ENCODE results near the gene EXT2.
A peak's percentile ranks its signal among the peaks of the same experiment; 100 is the strongest.

Gene EXT2

DNA sequence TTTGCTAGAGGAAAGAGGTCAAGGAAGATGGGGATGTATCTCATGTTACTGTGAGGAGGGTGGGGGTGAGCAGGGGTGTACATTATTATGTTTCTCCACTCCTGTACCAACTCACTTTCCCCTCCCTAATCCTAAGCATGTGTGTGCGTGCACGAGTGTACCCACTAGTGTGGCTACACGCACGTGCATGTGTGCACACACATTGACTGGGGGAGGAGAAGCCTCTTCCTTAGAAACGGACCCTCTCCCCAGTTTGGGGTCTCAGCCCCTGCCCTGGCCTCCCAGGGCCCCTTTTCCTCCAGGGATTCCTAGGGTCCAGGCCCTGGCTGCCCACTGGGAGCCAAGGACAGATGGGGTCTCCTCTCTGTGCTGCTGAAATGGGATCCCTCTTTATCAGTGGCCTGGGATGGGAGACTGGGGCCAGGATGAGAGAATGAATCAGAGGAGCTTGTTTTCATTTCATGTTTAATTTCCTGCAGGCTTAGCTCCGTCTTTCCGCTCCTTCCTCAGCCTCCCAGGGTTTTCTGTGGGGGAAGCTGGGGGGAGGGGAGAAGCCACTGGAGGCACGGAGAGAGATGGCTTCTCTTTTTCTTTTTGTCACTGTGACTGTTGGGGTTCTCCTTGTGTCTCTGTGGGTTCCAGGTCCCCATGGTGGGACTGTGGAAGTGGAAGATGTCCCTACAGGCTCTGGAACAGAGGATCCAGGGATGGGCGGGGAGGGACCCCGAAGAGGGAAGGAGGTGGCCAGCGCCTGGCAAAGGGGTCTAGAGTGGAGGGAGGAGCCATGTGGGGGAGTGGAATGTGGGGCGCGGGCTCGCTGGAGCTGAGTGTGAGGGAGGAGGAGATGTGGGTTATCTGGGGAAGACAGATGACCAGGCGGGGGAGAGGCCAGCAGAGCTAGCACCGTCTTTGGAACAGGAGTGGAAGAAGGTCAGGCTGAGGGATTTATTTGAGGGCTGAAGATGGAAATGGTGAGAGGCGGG is 174.2 kb downstream of the EXT2 start:
- no peak for DNase-seq

GRCh38 chr11:44270403-44271273 is 175.2 kb downstream of the EXT2 start:
- DNase-seq = no peak

GRCh38 chr11:44271286-44271685 is 175.8 kb downstream of the EXT2 start:
- DNase-seq = no peak

GRCh38 chr11:44274404-44274803 is 178.9 kb downstream of the EXT2 start:
- DNase-seq = no peak

- no peak for DNase-seq
Measured at GRCh38 chr11:44275241-44275640, 179.8 kb downstream of the EXT2 start.

DNA sequence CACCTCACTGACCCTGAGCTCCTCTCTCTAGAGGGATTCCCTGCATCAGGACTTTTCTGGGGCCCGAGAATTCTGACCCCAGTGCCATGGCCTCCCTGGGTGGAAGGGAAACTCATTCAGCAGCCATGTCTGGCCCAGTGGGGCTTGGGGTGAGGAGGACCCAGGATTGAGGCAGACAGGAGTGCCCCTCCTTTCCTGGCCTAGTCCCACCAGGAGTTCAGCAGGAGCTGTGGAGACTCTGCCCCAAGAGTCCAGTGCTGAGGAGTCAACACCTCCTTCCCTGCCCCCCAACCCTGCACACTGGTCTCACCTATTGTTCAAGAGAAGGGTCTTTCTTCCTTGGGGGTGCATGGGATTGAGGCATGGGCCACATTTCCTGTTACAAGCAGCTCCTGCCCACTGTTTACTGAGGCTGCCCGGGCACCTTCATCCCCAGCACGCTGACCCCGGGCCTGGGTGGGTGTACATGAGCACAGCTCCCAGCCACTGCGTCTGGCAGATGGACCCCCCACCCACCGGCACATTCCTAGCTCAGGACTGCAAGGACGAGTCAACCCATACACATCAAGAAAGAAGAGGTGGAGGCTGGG is 180.6 kb downstream of the EXT2 start:
- DNase-seq = no peak

DNA sequence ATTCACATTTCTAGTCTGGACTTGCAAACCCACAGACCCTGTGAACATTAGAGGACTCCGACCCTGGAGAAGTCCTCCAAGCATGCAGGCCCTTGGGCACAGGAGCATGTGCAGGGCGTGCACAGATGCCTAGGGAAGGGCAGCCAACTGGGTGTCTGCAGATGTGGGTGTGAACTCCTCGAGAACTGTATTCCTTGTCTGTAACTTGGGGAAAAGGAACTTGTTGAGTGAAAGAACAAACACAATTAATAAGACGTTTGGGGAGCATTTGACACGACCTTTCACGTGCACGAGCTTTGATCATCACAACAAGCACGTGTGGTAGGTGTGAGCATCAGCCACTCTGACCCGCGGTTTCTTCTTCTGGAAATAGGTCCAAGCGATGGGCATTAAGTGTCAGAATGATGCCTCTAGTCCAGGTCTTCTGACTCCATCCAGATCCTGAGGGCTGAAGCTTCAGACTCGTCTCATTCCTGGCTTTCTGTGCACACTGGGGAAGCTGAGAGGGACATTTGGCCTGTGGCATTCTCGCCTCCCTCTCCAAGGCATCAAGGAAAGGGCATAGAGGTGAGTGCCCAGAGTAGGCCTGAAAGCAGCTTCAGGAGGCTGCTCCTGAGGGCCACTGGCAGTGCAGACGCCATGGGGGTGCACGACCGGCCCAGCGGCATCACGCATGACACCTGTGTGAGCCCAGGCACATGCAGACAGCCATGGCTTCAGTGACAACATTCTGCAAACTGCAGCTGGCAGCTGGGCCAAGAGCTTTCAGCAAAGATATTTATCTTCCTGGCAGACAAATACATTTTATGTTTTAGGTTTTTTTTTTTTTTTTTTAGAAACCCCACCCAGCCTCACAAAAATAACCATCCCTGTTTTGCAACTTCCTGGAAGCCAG is 182.0 kb downstream of the EXT2 start:
- no peak for DNase-seq

DNA sequence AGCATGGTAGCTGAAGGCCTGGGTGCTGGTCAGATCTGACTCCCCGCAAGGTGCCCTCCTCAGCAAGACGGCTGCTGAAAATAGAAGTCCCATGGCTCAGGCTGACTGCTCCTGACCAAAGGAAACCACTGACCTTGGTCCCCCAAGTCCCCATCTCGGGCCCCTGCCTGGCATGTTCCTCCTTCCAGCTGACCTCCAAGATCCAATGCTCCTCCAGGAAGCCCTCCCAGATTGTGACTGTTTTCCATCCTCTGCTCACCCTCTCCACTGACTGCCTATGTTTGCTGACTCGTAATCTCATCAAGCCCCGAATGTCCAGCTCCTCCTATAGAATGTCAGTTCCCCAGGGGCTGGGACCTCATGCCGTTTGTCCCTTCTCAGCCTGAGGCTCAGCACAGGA is 184.0 kb downstream of the EXT2 start:
- DNase-seq = no peak

GRCh38 chr11:44280257-44280656 is 184.8 kb downstream of the EXT2 start:
- DNase-seq = no peak

DNA sequence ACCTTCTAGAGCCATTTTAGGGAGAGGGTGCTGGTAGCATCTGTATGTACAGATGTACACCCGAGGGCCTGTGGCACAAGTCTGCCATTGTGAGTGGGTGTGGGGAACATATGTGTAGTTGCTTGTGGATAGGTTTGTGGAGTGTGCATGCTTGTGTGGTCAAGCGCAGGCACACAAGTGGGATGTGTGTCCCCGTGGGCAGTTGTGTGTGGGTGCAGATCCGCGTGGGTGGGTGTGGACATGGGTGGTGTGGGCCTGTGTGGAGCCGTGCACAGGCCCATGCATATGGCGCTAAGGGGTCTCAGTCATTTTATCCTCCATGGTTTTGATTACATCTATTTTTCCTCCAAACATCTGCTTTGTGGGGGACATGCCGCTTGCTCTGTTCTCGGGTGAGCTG is 185.7 kb downstream of the EXT2 start:
- no peak for DNase-seq

DNA sequence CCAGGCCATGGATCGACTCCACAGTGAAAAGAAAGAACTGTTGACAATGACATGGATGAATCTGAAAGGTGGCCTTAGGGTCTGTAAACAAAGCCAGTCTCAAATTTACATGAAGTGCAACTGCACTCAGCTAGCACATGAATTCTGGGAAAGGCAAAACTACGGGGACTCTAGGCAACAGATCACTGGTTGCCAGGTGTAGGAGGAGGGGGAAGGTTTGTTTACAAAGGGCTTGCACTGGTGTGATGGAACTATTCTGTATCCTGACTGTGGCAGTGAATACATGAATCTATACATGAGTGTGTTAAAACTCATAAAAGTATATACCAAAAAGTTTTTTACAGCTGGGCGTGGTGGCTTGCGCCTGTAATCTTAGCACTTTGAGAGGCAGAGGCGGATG is 187.1 kb downstream of the EXT2 start:
- DNase-seq = peak in 1 of 2 experiments; percentile 2

DNA sequence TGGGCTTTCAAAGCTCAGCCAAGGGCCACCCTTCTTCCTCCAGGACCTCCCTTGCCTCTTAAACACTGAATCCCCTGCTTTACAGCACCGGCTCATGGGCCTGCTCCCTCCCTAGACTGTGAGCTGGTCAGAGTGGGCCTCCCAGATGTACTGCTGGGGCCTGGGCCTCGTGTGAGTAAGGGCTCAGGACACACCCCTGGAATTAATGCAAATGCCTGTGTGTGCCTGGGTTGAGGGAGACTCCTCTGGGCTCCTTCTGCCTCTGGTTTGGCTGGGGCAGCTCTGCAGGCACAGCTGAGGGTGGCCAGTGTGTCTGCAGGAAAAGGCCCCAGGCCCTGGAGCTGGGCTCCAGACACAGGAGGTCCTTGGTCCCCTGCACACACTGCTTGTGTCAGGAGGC is 190.3 kb downstream of the EXT2 start:
- no peak for DNase-seq

DNA sequence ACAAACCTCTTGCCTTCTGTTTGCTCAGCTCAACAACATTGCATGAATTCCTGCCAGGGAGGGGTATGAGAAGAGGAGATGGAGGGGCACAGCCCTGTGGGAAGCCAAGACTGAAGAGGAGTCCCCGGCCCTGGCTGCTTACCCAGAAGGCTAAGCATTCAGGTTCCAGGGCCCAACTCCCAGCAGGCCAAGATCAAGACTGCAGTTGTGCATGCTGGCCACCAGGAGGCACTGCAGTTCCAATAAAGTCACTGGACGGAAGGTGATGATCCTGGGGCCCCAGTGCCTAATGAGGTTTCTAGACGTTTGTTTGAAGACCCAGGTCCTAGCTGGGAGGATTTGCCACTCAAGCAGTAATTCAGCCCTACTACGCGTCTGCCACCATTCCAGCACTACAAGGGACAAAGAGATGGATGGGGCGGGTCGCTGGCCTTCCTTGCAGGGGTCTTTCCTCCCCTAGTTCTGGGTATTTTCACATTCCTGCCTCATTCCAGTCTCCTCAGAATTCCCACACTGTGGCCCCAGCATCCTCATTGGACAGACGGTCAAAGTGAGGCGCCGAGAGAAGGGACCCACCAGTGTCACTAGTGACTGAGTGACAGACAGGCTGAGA is 190.9 kb downstream of the EXT2 start:
- peak; percentile 28 to 63 for DNase-seq

GRCh38 chr11:44286911-44287310 is 191.4 kb downstream of the EXT2 start:
- no peak for DNase-seq

GRCh38 chr11:44288133-44288526 is 192.7 kb downstream of the EXT2 start:
- DNase-seq = no peak

DNA sequence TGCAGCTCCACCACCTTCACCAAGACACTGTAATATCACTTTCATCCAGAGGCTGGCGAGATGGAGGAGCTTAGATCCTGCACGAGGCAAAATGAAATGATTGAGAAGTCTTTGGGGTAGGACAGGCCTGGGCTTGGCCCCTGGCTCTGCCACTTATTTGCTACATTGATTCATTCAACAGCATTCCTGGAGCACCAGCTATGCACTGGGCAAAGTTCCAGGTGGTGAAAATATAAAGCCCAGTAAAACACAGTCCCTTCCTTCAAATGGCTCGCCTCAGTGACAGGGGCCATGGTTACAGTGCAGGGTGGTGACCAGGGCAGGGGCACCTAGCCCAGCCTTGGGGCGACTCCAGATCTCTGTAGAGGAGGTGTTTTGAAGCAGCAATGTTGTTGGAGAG is 194.7 kb downstream of the EXT2 start:
- no peak for DNase-seq
